NOMO-1 (cell line): ENCODE data around the gene XPNPEP2.

ENCODE experiments used
- DNase-seq, 2 experiments: peaks; one replicate each; lab custom pipeline; 2025; ENCODE audit not compliant: unreplicated experiment in 2 of 2; lab: John Stamatoyannopoulos, UW

The XPNPEP2 gene

GRCh38 chrX:129792586-129793291 lies 54.0 kb downstream of the XPNPEP2 start:
- DNase-seq = no peak

DNA sequence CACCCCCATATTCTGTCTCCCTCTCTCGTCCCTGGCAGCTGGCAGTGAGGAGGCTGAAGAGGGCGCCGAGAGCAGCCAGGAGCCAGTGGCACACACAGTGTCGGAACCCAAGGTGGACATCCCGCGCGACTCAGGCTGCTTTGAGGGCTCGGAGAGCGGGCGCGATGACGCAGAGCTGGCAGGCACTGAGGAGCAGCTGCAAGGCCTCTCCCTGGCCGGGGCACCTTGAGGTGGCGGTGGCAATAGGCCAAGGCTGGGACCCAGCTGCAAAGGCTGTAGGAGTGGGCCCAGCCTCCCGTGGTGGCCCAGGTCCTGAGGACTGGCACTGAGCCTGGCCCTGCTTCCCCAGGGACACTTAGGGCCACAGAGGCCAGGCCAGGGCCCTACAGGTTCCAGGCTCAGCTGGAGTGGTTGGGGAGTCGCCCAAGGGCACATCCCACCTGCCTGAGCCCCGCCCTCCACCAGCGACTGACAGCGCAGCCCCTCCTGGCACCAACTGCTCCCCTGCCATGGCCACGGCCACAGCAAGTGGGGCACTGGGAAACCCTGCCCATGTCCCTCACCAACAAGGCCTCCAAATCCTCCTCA lies 54.9 kb downstream of the XPNPEP2 start:
- no peak for DNase-seq

- DNase-seq = no peak
These were observed 56.8 kb downstream of the XPNPEP2 start for GRCh38 chrX:129795584-129795983.

- DNase-seq = no peak
These were observed 58.6 kb downstream of the XPNPEP2 start for GRCh38 chrX:129797251-129797906.

DNA sequence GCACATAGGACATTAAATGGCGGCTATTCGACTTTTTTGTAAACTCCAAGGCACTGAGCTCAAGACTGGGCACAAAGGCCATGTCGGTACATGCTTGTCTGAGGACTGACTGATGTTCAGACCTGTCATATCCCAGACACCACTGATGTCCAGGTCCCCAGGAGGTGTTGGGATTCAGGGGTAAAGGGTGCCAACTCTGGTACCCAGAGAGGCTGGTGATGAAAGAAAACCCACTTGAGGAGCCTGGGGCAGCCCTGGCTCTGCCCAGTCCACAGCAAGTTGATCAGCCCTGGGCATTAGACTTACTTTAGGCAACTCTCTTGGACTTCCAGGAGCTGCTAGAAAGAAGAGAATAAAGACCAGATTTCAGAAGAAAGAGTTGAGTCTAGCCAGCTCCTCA lies 59.7 kb downstream of the XPNPEP2 start:
- DNase-seq = no peak

DNA sequence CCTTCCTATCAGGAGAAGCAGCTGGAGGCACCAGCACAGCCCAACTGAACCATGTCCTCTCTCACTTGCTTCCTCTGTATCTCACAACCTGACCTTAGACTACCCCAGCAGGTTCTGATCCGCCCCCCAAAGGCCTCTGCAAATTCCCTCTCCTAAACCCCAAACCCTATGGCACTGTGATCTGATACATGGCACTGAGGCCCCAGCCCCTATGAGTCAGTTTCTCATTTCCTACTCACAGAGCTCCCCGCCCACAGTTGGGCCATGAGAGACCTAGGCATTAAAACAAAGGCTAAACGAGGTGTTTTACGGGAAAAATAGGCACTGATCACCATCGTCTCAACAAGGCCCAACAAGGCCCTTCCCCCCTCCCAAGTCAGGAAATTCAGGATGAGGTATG lies 60.1 kb downstream of the XPNPEP2 start:
- DNase-seq = no peak

- DNase-seq = no peak
These were observed 61.4 kb downstream of the XPNPEP2 start for GRCh38 chrX:129800186-129800585.

- no peak for DNase-seq
These were observed 64.1 kb downstream of the XPNPEP2 start for GRCh38 chrX:129802863-129803262.

DNA sequence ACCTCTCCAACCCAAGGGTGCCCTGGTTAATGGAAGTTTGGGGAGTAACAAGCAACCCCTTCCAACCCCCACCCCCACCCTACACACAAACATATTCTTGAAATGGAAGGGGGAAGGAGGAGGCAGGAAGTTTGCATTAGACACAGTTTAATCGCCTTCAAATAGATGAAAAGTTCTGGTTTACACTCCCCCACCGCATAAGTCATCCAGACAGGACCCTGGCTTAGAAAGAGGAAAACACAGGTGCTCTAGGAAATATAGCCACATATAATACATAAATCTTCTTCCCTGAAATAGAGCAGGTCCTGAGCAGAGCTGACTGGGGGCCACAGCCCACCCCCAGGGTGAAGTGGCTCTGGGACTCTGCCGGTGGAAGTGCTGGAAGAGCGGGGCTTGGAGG lies 66.0 kb downstream of the XPNPEP2 start:
- no peak for DNase-seq

GRCh38 chrX:129808158-129808828 lies 69.5 kb downstream of the XPNPEP2 start:
- DNase-seq = peak in 1 of 2 experiments; percentile 56

DNA sequence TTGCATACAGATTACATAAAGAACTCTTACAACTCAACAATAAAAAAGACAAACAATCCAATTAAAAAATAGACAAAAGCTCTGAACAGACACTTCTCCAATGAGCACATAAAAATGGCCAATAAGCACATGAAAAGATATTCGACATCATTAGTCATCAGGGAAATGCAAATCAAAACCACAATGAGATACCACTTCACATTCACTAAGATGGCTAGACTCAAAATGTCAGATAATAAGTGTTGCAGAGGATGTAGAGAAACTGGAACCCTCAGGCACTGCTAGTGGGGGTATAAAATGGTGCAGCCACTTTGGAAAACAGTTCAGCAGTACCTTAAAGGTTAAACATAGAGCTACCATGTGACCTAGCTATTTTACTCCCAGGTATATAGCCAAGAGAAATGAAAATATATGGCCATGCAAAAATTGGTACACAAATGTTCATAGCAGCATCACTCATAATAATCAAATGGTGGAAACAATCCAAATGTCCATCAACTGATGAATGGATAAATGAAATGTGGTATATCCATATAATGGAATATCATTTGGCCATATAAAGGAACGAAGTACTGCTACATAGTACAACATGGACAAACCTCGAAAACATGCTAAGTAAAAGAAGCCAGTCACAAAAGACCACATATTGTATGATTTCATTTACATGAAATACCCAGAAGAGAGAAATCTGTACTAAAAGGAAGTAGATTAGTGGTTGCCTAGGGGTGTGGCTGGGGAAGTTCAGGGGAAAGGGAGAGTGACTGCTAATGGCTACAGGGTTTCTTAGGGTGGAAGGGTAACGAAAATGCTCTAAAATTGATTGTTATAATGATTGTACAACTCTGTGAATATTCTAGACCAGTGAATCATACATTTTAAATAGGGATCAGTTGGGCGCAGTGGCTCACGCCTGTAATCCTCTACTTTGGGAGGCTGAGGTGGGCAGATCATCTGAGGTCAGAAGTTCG lies 70.3 kb downstream of the XPNPEP2 start:
- DNase-seq = peak; percentile 70 to 72

DNA sequence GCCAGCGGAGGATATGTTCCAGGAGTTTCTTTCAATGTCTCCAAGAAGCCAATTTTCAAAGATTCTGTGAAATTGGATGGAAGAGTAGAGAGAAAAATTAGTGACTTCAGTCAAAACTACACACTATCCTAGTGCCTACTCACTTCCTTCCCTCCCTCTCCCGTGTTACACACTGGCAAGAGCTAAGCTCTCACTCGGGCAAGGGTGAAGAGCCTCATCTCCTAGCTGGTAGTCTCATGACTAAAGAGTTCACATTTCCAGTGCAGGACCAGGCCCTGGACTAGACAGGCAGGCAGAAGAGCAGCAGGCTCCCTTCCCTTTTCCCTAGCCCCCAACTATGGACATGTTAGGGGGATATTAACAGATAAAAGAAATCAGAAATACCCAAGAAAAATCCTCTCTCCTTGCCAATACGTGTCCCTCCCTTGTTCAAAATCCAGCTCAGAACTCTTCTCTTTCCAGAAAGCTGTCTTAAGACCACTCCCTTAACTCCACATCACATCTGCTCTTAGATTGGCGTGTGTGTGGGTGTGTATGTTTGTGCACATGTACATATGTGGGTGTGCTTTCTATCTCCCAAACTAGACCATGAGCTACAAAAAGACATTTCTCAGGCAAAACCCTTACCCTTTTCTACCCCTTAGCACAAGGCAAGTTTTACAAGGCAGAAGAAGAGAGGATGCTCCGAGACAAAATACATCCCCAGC lies 75.0 kb downstream of the XPNPEP2 start:
- DNase-seq = no peak

GRCh38 chrX:129818123-129818522 lies 79.3 kb downstream of the XPNPEP2 start:
- DNase-seq = no peak
